Epidermal melanocyte (primary cell): ENCODE results near the gene SYNM.

Source experiments
- DNase-seq: peaks from one replicate; pipeline ENCODE4 v3.0.0; 2011; ENCODE audit warnings: low spot score; ENCODE audit not compliant: insufficient read length

The SYNM gene

DNA sequence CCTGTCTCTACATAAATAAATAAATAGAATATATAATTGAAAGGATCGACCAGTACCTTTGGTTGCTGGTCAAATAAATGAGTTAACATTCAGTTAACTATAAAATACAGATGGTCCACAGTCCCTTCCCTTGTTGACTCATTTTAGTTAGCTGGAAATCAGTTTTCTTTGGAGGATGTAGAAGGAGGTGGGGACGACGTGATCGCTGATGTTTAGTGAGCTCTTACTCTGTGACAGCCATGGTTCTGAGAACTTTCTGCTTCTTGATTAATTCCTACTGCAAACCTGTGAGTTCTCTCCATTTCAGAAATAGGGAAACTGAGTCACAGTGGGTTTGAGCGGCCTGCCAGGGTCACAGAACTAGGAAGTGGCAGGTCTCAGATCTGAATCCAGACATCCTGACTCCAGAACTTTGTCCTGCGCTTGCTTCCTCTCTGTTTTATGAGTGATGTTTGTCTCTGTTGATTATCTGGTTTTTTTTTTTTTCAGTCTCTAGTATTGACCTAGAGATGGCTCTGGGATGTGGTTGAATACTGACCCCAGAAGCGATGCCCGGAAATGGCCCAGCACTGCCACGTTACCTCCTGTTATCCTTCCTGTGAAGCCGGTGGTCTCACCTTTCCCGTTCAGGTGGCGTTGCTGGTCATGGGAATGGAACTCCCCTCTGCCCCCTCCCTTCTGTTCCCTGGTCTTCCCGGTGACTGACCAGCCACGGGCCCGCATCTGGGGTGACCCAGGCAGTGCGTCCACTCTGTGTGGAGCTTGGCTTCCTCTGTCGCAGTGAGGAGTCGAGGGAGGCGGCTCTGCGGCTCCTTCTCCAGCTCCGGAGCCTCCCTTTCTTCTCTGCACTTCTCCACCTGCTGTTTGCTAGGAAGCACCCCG lies 18.2 kb downstream of the SYNM start:
- no peak for DNase-seq

DNA sequence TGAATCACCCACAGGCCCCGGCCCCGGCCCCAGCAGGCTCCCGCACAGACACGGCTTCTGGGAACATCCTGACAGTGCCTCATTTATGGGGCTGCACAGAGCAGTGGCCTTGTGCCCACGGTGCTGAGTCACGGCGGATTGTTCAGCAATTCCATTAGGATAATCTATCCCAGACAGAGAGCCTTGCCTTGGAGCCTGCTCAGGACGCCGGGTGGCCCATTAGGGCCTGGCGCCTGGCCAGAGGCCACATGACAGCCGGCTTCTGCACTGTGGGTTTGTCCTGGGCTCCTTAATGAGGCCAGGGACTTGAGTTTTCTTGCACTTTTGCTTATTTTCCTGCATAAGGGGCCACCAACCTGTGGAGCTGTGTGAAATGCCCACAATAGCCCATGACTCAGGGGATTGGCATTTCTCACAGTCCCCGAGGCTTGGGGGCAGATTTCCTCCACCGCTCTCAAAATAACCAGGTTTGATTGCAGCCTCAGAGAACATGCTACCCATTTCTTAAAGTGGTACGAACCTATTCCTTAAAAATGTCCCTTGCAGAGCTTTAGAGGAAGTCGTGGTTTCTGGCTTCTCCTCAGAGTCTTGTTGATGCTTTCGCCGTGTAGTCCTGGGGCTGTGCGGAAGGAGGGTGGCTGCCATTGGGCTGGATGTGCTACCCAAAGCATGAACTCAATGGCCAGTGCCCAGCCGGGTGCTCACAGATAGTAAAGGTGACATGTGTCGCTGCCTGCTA lies 19.0 kb downstream of the SYNM start:
- peak; percentile 89 for DNase-seq

DNA sequence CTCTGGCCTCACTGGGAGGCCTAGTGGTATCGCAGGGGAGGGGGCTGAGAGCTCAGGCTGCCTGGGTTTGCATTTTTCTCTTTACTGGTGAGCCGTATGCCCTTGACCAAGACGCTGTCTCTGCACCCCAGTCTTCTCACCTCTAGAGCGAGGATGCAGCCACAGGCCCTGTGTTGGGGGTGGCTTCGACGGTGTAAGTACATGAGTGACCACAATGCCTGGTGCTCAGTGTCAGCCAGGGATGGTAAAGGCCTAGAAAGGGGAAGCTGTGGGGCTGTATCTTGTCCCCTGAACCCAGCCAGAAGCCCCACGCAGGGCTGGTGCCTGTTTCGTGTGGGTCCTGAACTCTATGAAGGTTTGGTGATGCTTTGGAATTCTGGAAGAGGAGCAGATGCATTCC lies 19.8 kb downstream of the SYNM start:
- no peak for DNase-seq

DNA sequence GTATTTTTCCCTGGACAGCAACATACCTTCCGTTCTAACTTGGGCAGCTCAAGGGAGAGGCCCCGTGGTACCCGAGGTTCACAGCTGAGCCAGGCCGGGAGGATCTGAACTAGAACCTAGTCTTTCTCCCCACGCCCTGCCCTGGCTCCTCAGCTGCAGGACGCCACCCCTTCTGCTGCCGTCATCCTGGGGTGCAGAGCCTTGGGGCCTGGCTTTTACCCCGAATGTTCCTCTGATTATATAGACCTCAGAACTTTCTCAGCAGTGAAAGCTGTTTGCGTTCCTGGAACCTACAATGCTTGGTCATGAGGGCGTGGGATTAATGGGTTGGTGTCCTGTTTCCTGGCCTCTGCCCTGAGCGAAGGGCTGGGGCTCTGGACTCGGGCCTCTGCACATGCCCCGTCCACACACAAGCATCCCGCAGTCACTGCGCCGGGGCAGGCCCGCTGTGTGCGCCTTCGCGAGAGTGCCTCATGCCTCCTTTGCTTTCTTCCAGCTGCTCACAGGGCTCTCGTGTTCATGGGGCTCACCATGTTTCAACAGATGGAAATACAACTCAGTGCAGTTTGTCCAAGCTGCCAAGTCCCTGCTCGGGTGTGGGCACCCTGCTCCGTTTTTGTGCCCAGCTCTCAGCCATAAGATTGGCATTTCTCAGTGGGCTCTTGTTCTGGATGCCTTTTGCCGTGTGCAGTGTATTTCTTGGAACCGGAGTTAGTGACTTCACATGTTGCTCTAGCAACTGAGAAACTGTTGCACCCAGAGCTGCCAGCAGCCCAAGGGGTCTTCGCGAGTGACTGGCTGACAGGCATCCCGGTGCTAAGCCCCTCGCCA lies 20.4 kb downstream of the SYNM start:
- DNase-seq, result no peak

DNA sequence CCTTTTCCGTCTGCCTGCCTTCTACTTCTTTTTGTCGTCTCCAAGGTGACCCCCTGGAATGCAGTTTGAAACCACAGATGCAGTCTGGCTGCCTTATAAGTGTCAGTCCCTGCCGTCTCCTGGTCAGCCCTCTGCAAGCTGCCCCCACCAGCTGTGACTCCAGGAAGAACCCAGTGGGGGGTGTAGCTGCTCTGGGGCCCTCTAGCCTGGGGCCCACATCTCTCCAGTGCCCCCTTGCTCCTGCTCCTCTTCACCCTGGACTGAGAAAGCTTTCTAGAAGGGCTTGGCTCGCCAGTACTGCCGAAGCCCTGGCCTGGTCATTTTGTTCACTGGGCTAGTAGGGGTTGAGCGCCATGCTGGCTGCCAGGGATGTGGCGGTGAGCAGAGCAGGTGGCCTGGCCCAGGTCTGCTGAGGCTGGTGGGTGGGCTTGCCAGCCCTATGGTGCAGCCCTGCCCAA lies 21.3 kb downstream of the SYNM start:
- DNase-seq, result no peak

DNA sequence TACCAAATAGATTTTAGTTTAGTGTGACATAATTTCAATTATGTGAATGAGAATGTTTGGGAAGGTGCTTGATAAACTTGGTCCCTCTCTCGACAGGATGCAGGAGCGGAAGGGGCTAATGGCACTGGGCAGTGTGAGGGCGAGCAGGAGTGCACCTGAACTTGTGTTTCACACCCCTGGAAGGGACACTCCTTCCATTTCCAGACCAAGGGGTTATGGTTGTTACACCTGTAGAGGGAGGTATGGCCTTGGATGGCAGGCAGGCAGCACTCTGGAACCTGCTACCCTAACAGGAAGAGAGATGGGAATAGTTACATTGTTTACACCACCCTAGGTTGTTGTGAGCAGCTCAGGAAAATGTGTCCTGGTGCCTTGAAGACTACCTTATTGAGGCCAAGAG lies 22.1 kb downstream of the SYNM start:
- no peak for DNase-seq

DNA sequence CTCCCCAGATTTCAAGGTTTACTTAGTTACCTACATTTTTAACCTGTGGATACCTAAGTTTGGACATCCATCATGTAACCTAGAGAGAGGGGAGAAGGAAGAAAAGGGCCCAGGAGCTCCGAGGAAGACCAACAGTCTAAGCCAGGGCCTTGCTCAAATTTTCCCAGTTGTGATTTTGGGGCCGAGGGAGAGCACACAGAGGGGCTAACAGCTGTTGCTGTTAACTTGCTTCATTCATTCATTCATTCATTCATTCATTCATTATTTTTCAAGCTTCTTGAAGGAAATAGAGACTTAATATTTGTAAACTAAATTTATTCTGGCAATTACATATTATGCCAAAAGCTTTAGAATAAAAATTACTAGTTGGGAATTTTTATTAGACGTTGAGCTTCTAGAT lies 22.9 kb downstream of the SYNM start:
- no peak for DNase-seq

DNA sequence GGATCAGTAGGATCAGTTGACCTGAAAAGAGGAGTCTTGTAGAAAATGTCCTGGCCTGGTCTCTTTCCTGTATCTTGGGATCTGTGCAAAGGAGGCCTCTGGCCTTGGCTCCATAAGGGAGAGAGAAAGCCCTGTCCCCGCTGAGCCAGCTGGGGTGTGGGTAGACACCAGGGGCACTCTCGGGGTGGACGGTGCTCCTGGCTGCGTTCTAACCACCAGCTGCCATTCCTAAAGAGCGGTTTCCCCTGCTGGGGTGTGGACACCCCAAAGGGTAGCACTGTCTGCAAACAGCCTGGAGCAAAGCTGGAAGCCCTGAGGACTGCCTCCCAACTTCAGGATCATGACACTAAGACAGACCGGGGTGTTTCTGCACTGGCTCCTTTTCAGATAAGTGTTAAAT lies 23.5 kb downstream of the SYNM start:
- no peak for DNase-seq

DNA sequence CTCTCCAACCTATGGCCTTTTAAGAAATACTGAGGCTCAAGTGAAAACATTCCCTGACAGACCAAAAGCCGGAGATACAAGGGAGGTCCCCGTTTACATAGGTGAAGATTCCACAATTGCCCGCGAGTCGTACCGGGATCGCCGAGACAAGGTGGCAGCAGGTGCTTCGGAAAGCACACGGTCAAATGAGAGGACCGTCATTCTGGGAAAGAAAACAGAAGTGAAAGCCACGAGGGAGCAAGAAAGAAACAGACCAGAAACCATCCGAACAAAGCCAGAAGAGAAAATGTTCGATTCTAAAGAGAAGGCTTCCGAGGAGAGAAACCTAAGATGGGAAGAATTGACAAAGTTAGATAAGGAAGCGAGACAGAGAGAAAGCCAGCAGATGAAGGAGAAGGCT lies 24.8 kb downstream of the SYNM start:
- DNase-seq, result no peak

DNA sequence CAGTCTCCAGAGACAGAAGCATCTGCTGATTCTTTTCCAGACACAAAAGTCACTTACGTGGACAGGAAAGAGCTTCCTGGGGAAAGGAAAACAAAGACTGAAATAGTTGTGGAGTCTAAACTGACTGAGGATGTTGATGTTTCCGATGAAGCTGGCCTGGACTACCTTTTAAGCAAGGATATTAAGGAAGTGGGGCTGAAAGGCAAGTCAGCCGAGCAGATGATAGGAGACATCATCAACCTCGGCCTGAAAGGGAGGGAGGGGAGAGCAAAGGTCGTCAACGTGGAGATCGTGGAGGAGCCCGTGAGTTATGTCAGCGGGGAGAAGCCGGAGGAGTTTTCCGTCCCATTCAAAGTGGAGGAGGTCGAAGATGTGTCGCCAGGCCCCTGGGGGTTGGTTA lies 25.4 kb downstream of the SYNM start:
- DNase-seq, result no peak

DNA sequence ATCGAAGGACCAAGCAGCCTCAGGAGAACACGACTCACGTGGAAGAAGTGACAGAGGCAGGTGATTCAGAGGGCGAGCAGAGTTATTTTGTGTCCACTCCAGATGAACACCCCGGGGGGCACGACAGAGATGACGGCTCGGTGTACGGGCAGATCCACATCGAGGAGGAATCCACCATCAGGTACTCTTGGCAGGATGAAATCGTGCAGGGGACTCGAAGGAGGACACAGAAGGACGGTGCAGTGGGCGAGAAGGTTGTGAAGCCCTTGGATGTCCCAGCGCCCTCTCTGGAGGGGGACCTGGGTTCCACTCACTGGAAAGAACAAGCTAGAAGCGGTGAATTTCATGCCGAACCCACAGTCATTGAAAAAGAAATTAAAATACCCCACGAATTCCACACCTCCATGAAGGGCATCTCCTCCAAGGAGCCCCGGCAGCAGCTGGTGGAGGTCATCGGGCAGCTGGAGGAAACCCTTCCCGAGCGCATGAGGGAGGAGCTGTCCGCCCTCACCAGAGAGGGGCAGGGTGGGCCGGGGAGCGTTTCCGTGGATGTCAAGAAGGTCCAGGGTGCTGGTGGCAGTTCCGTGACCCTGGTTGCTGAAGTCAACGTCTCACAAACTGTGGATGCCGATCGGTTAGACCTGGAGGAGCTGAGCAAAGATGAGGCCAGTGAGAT lies 26.0 kb downstream of the SYNM start:
- DNase-seq, result no peak

DNA sequence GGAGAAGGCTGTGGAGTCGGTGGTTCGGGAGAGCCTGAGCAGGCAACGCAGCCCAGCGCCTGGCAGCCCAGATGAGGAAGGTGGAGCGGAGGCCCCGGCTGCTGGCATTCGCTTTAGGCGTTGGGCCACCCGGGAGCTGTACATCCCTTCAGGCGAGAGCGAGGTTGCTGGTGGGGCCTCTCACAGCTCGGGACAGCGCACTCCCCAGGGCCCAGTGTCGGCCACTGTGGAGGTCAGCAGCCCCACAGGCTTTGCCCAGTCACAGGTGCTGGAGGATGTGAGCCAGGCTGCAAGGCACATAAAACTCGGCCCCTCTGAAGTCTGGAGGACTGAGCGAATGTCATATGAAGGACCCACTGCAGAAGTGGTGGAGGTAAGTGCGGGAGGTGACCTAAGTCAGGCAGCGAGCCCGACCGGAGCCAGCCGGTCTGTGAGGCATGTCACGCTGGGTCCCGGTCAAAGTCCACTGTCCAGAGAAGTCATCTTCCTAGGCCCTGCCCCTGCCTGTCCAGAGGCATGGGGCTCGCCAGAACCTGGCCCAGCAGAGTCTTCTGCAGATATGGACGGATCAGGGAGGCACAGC lies 26.7 kb downstream of the SYNM start:
- DNase-seq, result no peak

DNA sequence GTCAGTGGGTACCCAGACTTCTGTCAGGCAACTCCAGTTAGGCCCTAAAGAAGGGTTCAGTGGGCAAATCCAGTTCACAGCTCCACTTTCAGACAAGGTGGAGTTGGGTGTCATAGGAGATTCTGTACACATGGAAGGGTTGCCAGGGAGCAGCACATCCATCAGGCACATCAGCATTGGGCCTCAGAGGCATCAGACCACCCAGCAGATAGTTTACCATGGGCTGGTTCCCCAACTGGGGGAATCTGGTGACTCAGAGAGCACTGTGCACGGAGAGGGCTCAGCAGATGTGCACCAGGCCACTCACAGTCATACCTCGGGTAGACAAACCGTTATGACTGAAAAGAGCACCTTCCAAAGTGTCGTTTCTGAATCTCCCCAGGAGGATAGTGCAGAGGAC lies 27.2 kb downstream of the SYNM start:
- no peak for DNase-seq

DNA sequence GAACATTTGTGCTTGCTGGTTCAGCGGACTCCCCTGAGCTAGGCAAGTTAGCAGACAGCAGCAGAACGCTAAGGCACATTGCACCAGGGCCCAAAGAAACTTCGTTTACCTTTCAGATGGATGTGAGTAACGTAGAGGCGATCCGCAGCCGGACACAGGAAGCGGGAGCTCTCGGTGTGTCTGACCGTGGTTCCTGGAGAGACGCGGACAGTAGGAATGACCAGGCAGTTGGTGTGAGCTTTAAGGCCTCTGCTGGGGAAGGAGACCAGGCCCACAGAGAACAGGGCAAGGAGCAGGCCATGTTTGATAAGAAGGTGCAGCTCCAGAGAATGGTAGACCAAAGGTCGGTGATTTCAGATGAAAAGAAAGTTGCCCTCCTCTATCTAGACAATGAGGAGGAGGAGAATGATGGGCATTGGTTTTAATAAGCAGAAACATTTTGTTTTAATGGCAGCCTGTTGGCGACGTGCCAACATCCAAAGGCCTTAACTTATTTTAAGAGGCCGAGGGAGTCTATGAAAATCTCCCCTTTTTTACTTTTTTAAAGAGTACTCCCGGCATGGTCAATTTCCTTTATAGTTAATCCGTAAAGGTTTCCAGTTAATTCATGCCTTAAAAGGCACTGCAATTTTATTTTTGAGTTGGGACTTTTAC lies 27.9 kb downstream of the SYNM start:
- DNase-seq, result no peak

DNA sequence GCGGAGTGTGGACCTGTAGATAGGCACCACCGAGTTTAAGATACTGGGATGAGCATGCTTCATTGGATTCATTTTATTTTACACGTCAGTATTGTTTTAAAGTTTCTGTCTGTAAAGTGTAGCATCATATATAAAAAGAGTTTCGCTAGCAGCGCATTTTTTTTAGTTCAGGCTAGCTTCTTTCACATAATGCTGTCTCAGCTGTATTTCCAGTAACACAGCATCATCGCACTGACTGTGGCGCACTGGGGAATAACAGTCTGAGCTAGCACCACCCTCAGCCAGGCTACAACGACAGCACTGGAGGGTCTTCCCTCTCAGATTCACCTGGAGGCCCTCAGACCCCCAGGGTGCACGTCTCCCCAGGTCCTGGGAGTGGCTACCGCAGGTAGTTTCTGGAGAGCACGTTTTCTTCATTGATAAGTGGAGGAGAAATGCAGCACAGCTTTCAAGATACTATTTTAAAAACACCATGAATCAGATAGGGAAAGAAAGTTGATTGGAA lies 29.5 kb downstream of the SYNM start:
- DNase-seq, result no peak

DNA sequence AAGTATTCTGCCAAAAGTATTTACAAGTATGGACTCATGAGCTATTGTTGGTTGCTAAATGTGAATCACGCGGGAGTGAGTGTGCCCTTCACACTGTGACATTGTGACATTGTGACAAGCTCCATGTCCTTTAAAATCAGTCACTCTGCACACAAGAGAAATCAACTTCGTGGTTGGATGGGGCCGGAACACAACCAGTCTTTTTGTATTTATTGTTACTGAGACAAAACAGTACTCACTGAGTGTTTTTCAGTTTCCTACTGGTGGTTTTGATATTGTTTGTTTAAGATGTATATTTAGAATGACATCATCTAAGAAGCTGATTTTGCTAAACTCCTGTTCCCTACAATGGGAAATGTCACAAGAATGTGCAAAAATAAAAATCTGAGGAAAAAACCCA lies 30.3 kb downstream of the SYNM start:
- DNase-seq, result no peak

DNA sequence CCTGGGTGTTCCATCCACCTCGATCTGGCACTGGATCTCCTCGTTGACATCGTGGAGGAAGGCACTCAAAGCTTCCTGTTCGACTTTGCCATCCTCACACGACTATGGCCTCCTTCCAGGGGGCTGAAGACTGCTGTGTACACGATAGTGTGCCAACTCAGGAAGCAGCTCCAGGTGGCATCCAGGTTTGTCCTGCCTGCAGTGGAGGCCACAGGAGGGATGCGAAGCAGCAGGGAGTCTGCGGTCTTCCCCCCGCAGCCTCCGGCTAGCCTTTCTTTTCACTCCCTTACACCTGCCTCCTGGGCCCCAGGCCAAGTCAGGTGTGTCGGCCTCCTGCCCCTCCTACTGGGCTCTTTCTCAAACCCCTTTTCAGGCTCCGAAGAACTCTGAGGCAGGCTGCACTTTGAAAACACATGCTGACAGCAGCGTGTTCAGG lies 32.2 kb downstream of the SYNM start:
- no peak for DNase-seq

DNA sequence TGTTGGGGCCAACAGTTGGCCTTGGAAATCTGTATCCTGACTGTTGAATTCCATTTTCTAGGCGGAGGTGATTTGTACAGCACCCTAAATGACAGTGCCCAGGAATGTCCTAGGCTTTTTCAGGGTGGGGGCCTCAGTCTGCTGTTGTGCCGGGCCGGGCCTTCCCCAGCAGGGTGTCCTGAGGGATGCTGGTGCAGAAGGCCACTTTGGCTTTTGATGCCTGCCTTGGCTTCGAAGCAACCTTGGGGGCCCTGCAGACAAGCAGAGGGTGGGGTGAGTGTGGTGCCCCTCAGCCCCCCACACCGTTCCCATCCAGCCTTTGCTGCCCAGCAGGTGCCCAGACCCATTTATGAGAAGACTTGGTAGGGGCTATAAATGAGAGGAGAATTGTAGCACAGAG lies 33.0 kb downstream of the SYNM start:
- DNase-seq, result no peak

DNA sequence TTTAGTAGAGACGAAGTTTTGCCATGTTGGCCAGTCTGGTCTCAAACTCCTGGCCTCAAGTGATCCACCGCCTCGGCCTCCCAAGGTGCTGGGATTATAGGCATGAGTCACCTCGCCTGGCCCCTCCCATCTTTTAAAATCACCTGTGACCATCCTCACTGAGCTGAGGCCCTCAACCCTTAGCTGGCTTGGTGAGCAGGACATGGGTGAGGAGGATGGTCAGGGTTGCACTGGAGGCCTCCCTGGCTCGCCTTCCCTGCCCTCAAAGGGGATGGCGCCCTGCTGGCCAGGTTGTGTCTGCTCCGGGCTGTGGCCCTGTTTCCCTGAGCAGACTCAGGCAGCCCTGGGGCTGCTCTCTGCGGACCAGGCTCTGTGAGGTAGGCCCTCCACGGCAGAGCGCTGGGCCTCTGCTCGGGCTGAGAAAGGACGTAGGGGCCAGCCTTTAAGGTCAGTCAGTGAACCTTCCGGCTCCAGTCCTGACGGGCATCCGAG lies 33.7 kb downstream of the SYNM start:
- DNase-seq, result no peak

DNA sequence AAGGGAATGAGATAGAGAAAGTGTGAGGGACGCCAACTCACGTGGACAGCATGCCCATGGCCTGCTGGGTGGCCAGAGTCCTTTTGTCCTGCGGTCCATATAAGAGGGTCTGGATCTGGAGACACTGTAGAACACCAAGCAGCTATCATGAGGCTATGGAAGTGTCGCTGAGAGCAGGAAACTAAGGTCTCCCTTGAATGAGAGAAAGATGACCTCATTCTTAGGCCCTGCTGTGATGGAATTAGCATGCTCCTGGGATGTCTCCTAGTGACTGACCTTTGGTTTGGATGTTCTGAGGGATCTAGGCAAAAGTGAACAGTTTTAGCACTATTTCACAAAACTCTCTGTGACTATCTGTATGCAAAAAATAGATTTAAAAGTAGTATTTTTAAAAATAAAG lies 34.4 kb downstream of the SYNM start:
- DNase-seq, result no peak
